Mesothelial cell of epicardium (in vitro differentiated cells): Measurements from ENCODE around the gene ADAMTS17. TPM values are rescaled to one million over a fixed set of nuclear protein-coding genes. Genes with fewer than 3 reads are reported as not detected.

Experiments used
- DNase-seq, 2 experiments: peaks; one replicate each; pipeline ENCODE4 v3.0.0; 2021; ENCODE audit warnings: low spot score in 2 of 2; ENCODE audit not compliant: unreplicated experiment in 2 of 2
- H3K27ac Mint-ChIP-seq: 2 replicates; pipeline ENCODE4 v1.8.0; 2021; ENCODE audit warnings: mixed read lengths
- H3K27me3 Mint-ChIP-seq: 2 replicates; pipeline ENCODE4 v1.8.0; 2021; ENCODE audit warnings: low read depth, mixed read lengths
- H3K36me3 Mint-ChIP-seq: 2 replicates; pipeline ENCODE4 v1.8.0; 2021; ENCODE audit warnings: mixed read lengths
- H3K4me1 Mint-ChIP-seq: 2 replicates; pipeline ENCODE4 v1.8.0; 2021; ENCODE audit warnings: mixed read lengths
- H3K4me3 Mint-ChIP-seq: 2 replicates; pipeline ENCODE4 v1.8.0; 2021; ENCODE audit warnings: mild to moderate bottlenecking, moderate library complexity, mixed read lengths
- H3K9me3 Mint-ChIP-seq: 2 replicates; pipeline ENCODE4 v1.8.0; 2021; ENCODE audit warnings: mixed read lengths
- CTCF ChIP-seq: fragments of 200-600 bp; sonication (generic); IDR thresholded peaks from one replicate; pipeline ENCODE4 v1.5.0; 2021; ENCODE audit warnings: antibody characterized with exemption; ENCODE audit not compliant: unreplicated experiment
- total RNA-seq: library from RNA; stranded (reverse); gene quantifications from 3 replicates; pipeline ENCODE4 v1.2.1, GENCODE V29; 2021

Gene ADAMTS17
- total RNA-seq, 1 donor from 2014 or later, result 39.4 TPM

GRCh38 chr15:100103828-100104227 is 237.9 kb downstream of the ADAMTS17 start:
- peak in 1 of 2 experiments; percentile 7 for DNase-seq
- H3K27me3 Mint-ChIP-seq, result no peaks in the 10 kb centered on the region
- TF ChIP-seq CTCF, result no peak
- no peak overlapping the region for H3K4me3 Mint-ChIP-seq
- peaks cover 13% of the 10 kb centered on the region for H3K9me3 Mint-ChIP-seq
- H3K27ac Mint-ChIP-seq, result no peak overlapping the region
- H3K36me3 Mint-ChIP-seq, result peaks cover 42% of the 10 kb centered on the region
- H3K4me1 Mint-ChIP-seq, result peaks cover 13% of the 10 kb centered on the region

- no peak overlapping the region for H3K27ac Mint-ChIP-seq
- no peak for TF ChIP-seq CTCF
- no peak overlapping the region for H3K4me3 Mint-ChIP-seq
- H3K27me3 Mint-ChIP-seq, result no peaks in the 10 kb centered on the region
- peaks cover 13% of the 10 kb centered on the region for H3K9me3 Mint-ChIP-seq
- H3K36me3 Mint-ChIP-seq, result peaks cover 32% of the 10 kb centered on the region
- peaks cover 17% of the 10 kb centered on the region for H3K4me1 Mint-ChIP-seq
- DNase-seq, result no peak
These were observed 240.2 kb downstream of the ADAMTS17 start for GRCh38 chr15:100101426-100102089.

- H3K4me3 Mint-ChIP-seq, result no peak overlapping the region
- H3K27ac Mint-ChIP-seq, result peak overlapping the region; percentile 19
- H3K36me3 Mint-ChIP-seq, result peaks cover 28% of the 10 kb centered on the region
- no peaks in the 10 kb centered on the region for H3K27me3 Mint-ChIP-seq
- no peak for TF ChIP-seq CTCF
- no peak for DNase-seq
- peaks cover 22% of the 10 kb centered on the region for H3K4me1 Mint-ChIP-seq
- peaks cover 13% of the 10 kb centered on the region for H3K9me3 Mint-ChIP-seq
These were observed 240.8 kb downstream of the ADAMTS17 start for GRCh38 chr15:100100926-100101325.

- TF ChIP-seq CTCF, result no peak
- no peaks in the 10 kb centered on the region for H3K27me3 Mint-ChIP-seq
- no peak overlapping the region for H3K4me3 Mint-ChIP-seq
- H3K4me1 Mint-ChIP-seq, result peaks cover 31% of the 10 kb centered on the region
- DNase-seq, result no peak
- H3K36me3 Mint-ChIP-seq, result peaks cover 25% of the 10 kb centered on the region
- peaks cover 13% of the 10 kb centered on the region for H3K9me3 Mint-ChIP-seq
- H3K27ac Mint-ChIP-seq, result no peak overlapping the region
These were observed 241.8 kb downstream of the ADAMTS17 start for GRCh38 chr15:100099976-100100375.

- Mint-ChIP-seq H3K27me3 (no peaks in the 10 kb centered on the region), H3K4me1 (peaks cover 44% of the 10 kb centered on the region), H3K4me3 (no peak overlapping the region), H3K36me3 (peaks cover 22% of the 10 kb centered on the region), H3K27ac (no peak overlapping the region), H3K9me3 (peaks cover 13% of the 10 kb centered on the region)
- no peak for TF ChIP-seq CTCF
- DNase-seq, result no peak
These were observed 243.1 kb downstream of the ADAMTS17 start for GRCh38 chr15:100098705-100099104.
